Measurements from ENCODE around the gene LILRB5. TPM values are rescaled to one million over a fixed set of nuclear protein-coding genes. Genes with fewer than 3 reads are reported as not detected.

The LILRB5 gene
- total and polyA plus RNA-seq, 2 of the 4 experiments (the other 2 are of a cell fraction): not detected

- POLR2A ChIA-PET (ENCODE audit: unreplicated experiment): interaction anchor here (1.5 kb wide), 1 partner anchor 18 kb away, joined by 6 read pairs; the partner anchor contains the start of gene MBOAT7
- BruUV-seq (replicated peaks): no TSS peak
- dilution Hi-C loops (cut with HindIII; ENCODE audit: low sequenced_read_pairs, unreplicated experiment): no loop called here
These were observed 49.4 kb downstream of the LILRB5 start for GRCh38 chr19:54207676-54207982.

More at GRCh38 chr19:54207676-54207982, 49.4 kb downstream of the LILRB5 start:
- Histone ChIP-seq H3K79me1 (ENCODE audit: low read depth in 1 of 2, low read length in 2 of 2) (peaks cover 8 to 76% of the 10 kb centered on the region in 2 experiments), H2BK5ac (ENCODE audit: low read depth, low read length, poor library complexity, severe bottlenecking) (no peak overlapping the region), H3K27me3 (ENCODE audit: control insufficient read depth, insufficient read depth, low read length) (no peaks in the 10 kb centered on the region), H2BK15ac (ENCODE audit: low read depth, low read length) (no peak overlapping the region), H4K8ac (ENCODE audit: low read depth in 2 of 2, low read length in 2 of 2) (no peak overlapping the region), H3K27ac (ENCODE audit: insufficient read depth, low read length) (peak overlapping the region; percentile 5; the same call in 1 of the 2 replicates), H2AFZ (replicated peaks; ENCODE audit: low read length, poor library complexity) (no peak overlapping the region), H2BK20ac (ENCODE audit: low read depth, low read length) (no peak overlapping the region), H3K56ac (ENCODE audit: extremely low read depth, insufficient read depth, low read length) (no peak overlapping the region), H4K91ac (ENCODE audit: insufficient read depth, low read depth, low read length) (no peak overlapping the region), H3K36me3 (ENCODE audit: control insufficient read depth, insufficient read depth, low read length) (peaks cover 50% of the 10 kb centered on the region), H3K4me3 (ENCODE audit: insufficient read depth, low read depth, low read length) (no peak overlapping the region), H3K4me2 (ENCODE audit: low read depth, low read length) (no peak overlapping the region; the same call in 1 of the 2 replicates), H3K4ac (ENCODE audit: low read depth, low read length) (no peak overlapping the region), H3K9ac (ENCODE audit: low read depth, low read length) (no peak overlapping the region), H3K9me1 (ENCODE audit: insufficient read depth, low read length) (peaks cover 30% of the 10 kb centered on the region), H4K20me1 (ENCODE audit: insufficient read depth, low read length) (peaks cover 86% of the 10 kb centered on the region), H3K9me3 (ENCODE audit: control insufficient read depth, insufficient read depth, low read length) (no peaks in the 10 kb centered on the region), H4K5ac (ENCODE audit: low read depth, low read length) (no peak overlapping the region), H2AK9ac (replicated peaks; ENCODE audit: low read depth, low read length, poor library complexity) (no peak overlapping the region), H2BK120ac (ENCODE audit: low read depth, low read length) (no peak overlapping the region), H3K23ac (ENCODE audit: low read depth, low read length) (no peak overlapping the region), H3K4me1 (ENCODE audit: control insufficient read depth, insufficient read depth, low read length) (peaks cover 35% of the 10 kb centered on the region), H3K14ac (replicated peaks; ENCODE audit: low read depth, low read length) (no peak overlapping the region), H3K18ac (ENCODE audit: low read depth, low read length) (no peak overlapping the region), H2AK5ac (ENCODE audit: low read depth, low read length) (no peak overlapping the region)
- intact Hi-C loops (cut with micrococcal nuclease): no loop called here
- in situ Hi-C loops (cut with MboI; ENCODE audit: low sequenced_read_pairs): loop anchor here (10.0 kb wide), 1 partner anchor 247 kb away; no protein-coding TSS in a partner anchor
- CTCF ChIA-PET: no interaction called here
- TF ChIP-seq RAD21 (IDR thresholded peaks at IDR 0.05; ENCODE audit: low read length): no peak
- TF ChIP-seq MAFK (IDR thresholded peaks at IDR 0.05; ENCODE audit: low read depth, low read length): no peak
- no peak for TF ChIP-seq USF2 (IDR thresholded peaks at IDR 0.05; ENCODE audit: low read depth, low read length)
- TF ChIP-seq RFX5 (IDR thresholded peaks at IDR 0.05; ENCODE audit: low read depth, low read length): no peak
- no peak for TF ChIP-seq BHLHE40 (IDR thresholded peaks at IDR 0.05; ENCODE audit: low read depth, low read length)
- TF ChIP-seq CEBPB (IDR thresholded peaks at IDR 0.05; ENCODE audit: low read depth, low read length): no peak
- TF ChIP-seq CTCF (conservative IDR thresholded peaks at IDR 0.05; ENCODE audit: low read depth, low read length): no peak
- no peak for TF ChIP-seq POLR2A (IDR thresholded peaks at IDR 0.05; ENCODE audit: low read depth, low read length)
- TF ChIP-seq CHD1 (IDR thresholded peaks at IDR 0.05; ENCODE audit: low read depth, low read length): no peak
- 92% methylated on average over 2 of the region's 5 CpGs; no CpG with 5 or more reads in 1 of the 2 experiments for WGBS, 2 experiments (ENCODE audit: extremely low coverage in 2 of 2, insufficient read length in 1 of 2)
- ATAC-seq (ENCODE audit: low read depth) (no peak), DNase-seq (no peak)
